Activated T-helper 2 cell treated with anti-CD3 and anti-CD28 coated beads, Interferon-gamma antibody, Interleukin-2, Interleukin-4, amounts not matched to agents 10 μg/mL and 5 μg/mL and 100 μg/mL, durations not matched to agents 14 hours and 24 hours and 36 hours (primary cell): ENCODE data around the gene PTOV1. TPM values are rescaled to one million over a fixed set of nuclear protein-coding genes. Genes with fewer than 3 reads are reported as not detected.

ENCODE experiments used
- DNase-seq: peaks from one replicate; pipeline ENCODE4 v3.0.0; 2021; ENCODE audit warnings: low spot score
- H3K27ac Mint-ChIP-seq: one replicate; pipeline ENCODE4 v1.8.0; 2021; ENCODE audit warnings: mixed read lengths
- H3K27me3 Mint-ChIP-seq: one replicate; pipeline ENCODE4 v1.8.0; 2021; ENCODE audit warnings: low read depth, mixed read lengths
- H3K36me3 Mint-ChIP-seq: one replicate; pipeline ENCODE4 v1.8.0; 2021; ENCODE audit warnings: low read depth, mixed read lengths
- H3K4me1 Mint-ChIP-seq: one replicate; pipeline ENCODE4 v1.8.0; 2021; ENCODE audit warnings: low read depth, mixed read lengths
- H3K4me3 Mint-ChIP-seq: one replicate; pipeline ENCODE4 v1.8.0; 2021; ENCODE audit warnings: low read depth, mild to moderate bottlenecking, moderate library complexity, mixed read lengths
- H3K9me3 Mint-ChIP-seq: one replicate; pipeline ENCODE4 v1.8.0; 2021; ENCODE audit warnings: mixed read lengths
- intact Hi-C: fragments of 100-400 bp; cut with micrococcal nuclease; formaldehyde crosslinking; loops from one replicate; pipeline ENCODE4 v1.15.1; 2023
- total RNA-seq: library from RNA; stranded (reverse); gene quantifications from 2 replicates; pipeline ENCODE4 v1.2.3, GENCODE V29; 2022

PTOV1 gene
- total RNA-seq, 1 donor from 2014 or later = 127 TPM

GRCh38 chr19:49869484-49870308 is 18.7 kb downstream of the PTOV1 start:
- Mint-ChIP-seq H3K4me3 (no peak overlapping the region), H3K4me1 (peaks cover 27% of the 10 kb centered on the region), H3K36me3 (peaks cover 25% of the 10 kb centered on the region), H3K9me3 (no peaks in the 10 kb centered on the region), H3K27ac (peak overlapping the region; percentile 86), H3K27me3 (no peaks in the 10 kb centered on the region)
- intact Hi-C loops = loop anchor here (1.0 to 5.0 kb wide), 3 partner anchors 8 to 192 kb away; partner anchors contain the start of genes AKT1S1, PRMT1, TBC1D17 and VRK3
- DNase-seq = peak; percentile 92

- DNase-seq = no peak
- no peaks in the 10 kb centered on the region for H3K9me3 Mint-ChIP-seq
- H3K27me3 Mint-ChIP-seq = no peaks in the 10 kb centered on the region
- intact Hi-C loops = no loop called here
- no peak overlapping the region for H3K4me3 Mint-ChIP-seq
- H3K27ac Mint-ChIP-seq = peak overlapping the region; percentile 86
- peaks cover 30% of the 10 kb centered on the region for H3K4me1 Mint-ChIP-seq
- H3K36me3 Mint-ChIP-seq = peaks cover 19% of the 10 kb centered on the region
Observed at GRCh38 chr19:49870309-49870901, 19.4 kb downstream of the PTOV1 start.

GRCh38 chr19:49871349-49871985 is 20.5 kb downstream of the PTOV1 start:
- Mint-ChIP-seq H3K4me1 (peaks cover 27% of the 10 kb centered on the region), H3K27me3 (no peaks in the 10 kb centered on the region), H3K27ac (peak overlapping the region; percentile 67), H3K36me3 (peaks cover 11% of the 10 kb centered on the region), H3K4me3 (peak overlapping the region; percentile 22), H3K9me3 (no peaks in the 10 kb centered on the region)
- no peak for DNase-seq
- intact Hi-C loops = no loop called here

- H3K36me3 Mint-ChIP-seq = peaks cover 6% of the 10 kb centered on the region
- peaks cover 24% of the 10 kb centered on the region for H3K4me1 Mint-ChIP-seq
- H3K9me3 Mint-ChIP-seq = no peaks in the 10 kb centered on the region
- no peak overlapping the region for H3K4me3 Mint-ChIP-seq
- H3K27ac Mint-ChIP-seq = no peak overlapping the region
- no peak for DNase-seq
- H3K27me3 Mint-ChIP-seq = no peaks in the 10 kb centered on the region
- intact Hi-C loops = no loop called here
Observed at GRCh38 chr19:49872245-49873128, 21.5 kb downstream of the PTOV1 start.

GRCh38 chr19:49873129-49873521 is 22.2 kb downstream of the PTOV1 start:
- no peak for DNase-seq
- H3K27me3 Mint-ChIP-seq = no peaks in the 10 kb centered on the region
- H3K27ac Mint-ChIP-seq = no peak overlapping the region
- H3K4me3 Mint-ChIP-seq = no peak overlapping the region
- H3K36me3 Mint-ChIP-seq = peaks cover 9% of the 10 kb centered on the region
- peaks cover 24% of the 10 kb centered on the region for H3K4me1 Mint-ChIP-seq
- H3K9me3 Mint-ChIP-seq = no peaks in the 10 kb centered on the region
- intact Hi-C loops = no loop called here

- intact Hi-C loops = no loop called here
Observed at GRCh38 chr19:49873834-49874233, 22.9 kb downstream of the PTOV1 start.

GRCh38 chr19:49874503-49875157 is 23.7 kb downstream of the PTOV1 start:
- H3K9me3 Mint-ChIP-seq = no peaks in the 10 kb centered on the region
- H3K27ac Mint-ChIP-seq = peak overlapping the region; percentile 80
- H3K4me1 Mint-ChIP-seq = peaks cover 33% of the 10 kb centered on the region
- DNase-seq = no peak
- H3K36me3 Mint-ChIP-seq = peaks cover 19% of the 10 kb centered on the region
- intact Hi-C loops = no loop called here
- H3K27me3 Mint-ChIP-seq = no peaks in the 10 kb centered on the region
- H3K4me3 Mint-ChIP-seq = no peak overlapping the region

More at GRCh38 chr19:49873834-49874233, 22.9 kb downstream of the PTOV1 start:
- H3K4me1 Mint-ChIP-seq = peaks cover 30% of the 10 kb centered on the region
- no peaks in the 10 kb centered on the region for H3K9me3 Mint-ChIP-seq
- no peaks in the 10 kb centered on the region for H3K27me3 Mint-ChIP-seq
- no peak for DNase-seq
- H3K4me3 Mint-ChIP-seq = no peak overlapping the region
- peaks cover 12% of the 10 kb centered on the region for H3K36me3 Mint-ChIP-seq
- H3K27ac Mint-ChIP-seq = peak overlapping the region; percentile 10

- Mint-ChIP-seq H3K9me3 (no peaks in the 10 kb centered on the region), H3K36me3 (peaks cover 22% of the 10 kb centered on the region), H3K4me1 (peaks cover 32% of the 10 kb centered on the region), H3K27ac (peak overlapping the region; percentile 80), H3K27me3 (no peaks in the 10 kb centered on the region), H3K4me3 (no peak overlapping the region)
- intact Hi-C loops = no loop called here
- DNase-seq = no peak
Observed at GRCh38 chr19:49875177-49875576, 24.2 kb downstream of the PTOV1 start.

GRCh38 chr19:49875857-49876421 is 25.0 kb downstream of the PTOV1 start:
- H3K36me3 Mint-ChIP-seq = peaks cover 29% of the 10 kb centered on the region
- intact Hi-C loops = loop anchor here (1.0 to 2.0 kb wide), 4 partner anchors 53 to 285 kb away; partner anchors contain the start of genes ATF5, FUZ, NUP62 and PRR12
- peak; percentile 55 for DNase-seq
- no peak overlapping the region for H3K27ac Mint-ChIP-seq
- no peak overlapping the region for H3K4me3 Mint-ChIP-seq
- H3K9me3 Mint-ChIP-seq = no peaks in the 10 kb centered on the region
- H3K27me3 Mint-ChIP-seq = no peaks in the 10 kb centered on the region
- peaks cover 28% of the 10 kb centered on the region for H3K4me1 Mint-ChIP-seq

- peak; percentile 97 for DNase-seq
- Mint-ChIP-seq H3K27ac (no peak overlapping the region), H3K9me3 (no peaks in the 10 kb centered on the region), H3K27me3 (no peaks in the 10 kb centered on the region), H3K4me1 (peaks cover 28% of the 10 kb centered on the region), H3K4me3 (no peak overlapping the region), H3K36me3 (peaks cover 35% of the 10 kb centered on the region)
- intact Hi-C loops = loop anchor here (1.0 to 2.0 kb wide), 10 partner anchors 7 to 380 kb away; partner anchors contain the start of genes ATF5, FUZ, NUP62 and PRR12
Observed at GRCh38 chr19:49876422-49877019, 25.6 kb downstream of the PTOV1 start.
